SU-DHL-6 (cell line): ENCODE measurements around the gene KLHL29.

Experiments
- H2AFZ ChIP-seq: fragments of 200-600 bp; sonication (generic); 2 replicates; pipeline ENCODE4 v1.6.1; 2014; ENCODE audit warnings: low read depth, mild to moderate bottlenecking, moderate library complexity, mixed read lengths, antibody characterized with exemption, low read length; ENCODE audit not compliant: severe bottlenecking
- H3F3A ChIP-seq: fragments of 200-600 bp; shearing (Covaris generic); 2 replicates; pipeline ENCODE4 v1.6.0; 2016; ENCODE audit warnings: antibody characterized with exemption, mild to moderate bottlenecking; ENCODE audit not compliant: insufficient read depth
- H3K27ac ChIP-seq: fragments of 200-600 bp; sonication (generic); 2 replicates; pipeline ENCODE4 v1.5.1; 2016; ENCODE audit warnings: low read depth, mild to moderate bottlenecking, low read length, moderate library complexity, mixed read lengths
- H3K27me3 ChIP-seq: fragments of 200-600 bp; sonication (generic), shearing (Covaris generic); 2 replicates; pipeline ENCODE4 v1.6.0; 2014; ENCODE audit warnings: mild to moderate bottlenecking, low read length
- H3K36me3 ChIP-seq: fragments of 200-600 bp; sonication (generic); 2 replicates; pipeline ENCODE4 v1.6.1; 2014; ENCODE audit warnings: mild to moderate bottlenecking, low read length, mixed read lengths
- H3K4me2 ChIP-seq: fragments of 300-600, 200-600 bp; shearing (Covaris generic), sonication (generic); 2 replicates; pipeline ENCODE4 v1.6.0; 2014; ENCODE audit warnings: low read length, low read depth, mild to moderate bottlenecking; ENCODE audit not compliant: poor library complexity, severe bottlenecking
- H3K4me3 ChIP-seq: fragments of 200-600 bp; sonication (generic); 2 replicates; pipeline ENCODE4 v1.5.1; 2014; ENCODE audit warnings: antibody characterized with exemption, low read length, mild to moderate bottlenecking, mixed read lengths; ENCODE audit not compliant: insufficient read depth, poor library complexity, severe bottlenecking
- H3K79me2 ChIP-seq: fragments of 200-600 bp; sonication (generic); 2 replicates; pipeline ENCODE4 v1.6.1; 2014; ENCODE audit warnings: mild to moderate bottlenecking, low read length, moderate library complexity; ENCODE audit not compliant: insufficient read depth
- H3K9ac ChIP-seq: fragments of 200-600 bp; sonication (generic); 2 replicates; pipeline ENCODE4 v1.7.0; 2014; ENCODE audit warnings: mild to moderate bottlenecking, low read length
- H3K9me2 ChIP-seq: fragments of 200-600 bp; sonication (generic); replicated peaks from 2 replicates; pipeline ENCODE4 v1.6.1; 2014; ENCODE audit warnings: low read length; ENCODE audit not compliant: insufficient read depth
- H3K9me3 ChIP-seq: fragments of 200-600 bp; sonication (generic); 2 replicates; pipeline ENCODE4 v1.6.1; 2014; ENCODE audit warnings: low read length, mixed read lengths; ENCODE audit not compliant: insufficient read depth
- H4K20me1 ChIP-seq: fragments of 200-600 bp; sonication (generic); 2 replicates; pipeline ENCODE4 v1.6.1; 2014; ENCODE audit warnings: low read depth, mild to moderate bottlenecking, antibody characterized with exemption, low read length, moderate library complexity, mixed read lengths
- CTCF ChIP-seq: fragments of 200-600 bp; sonication (generic); IDR thresholded peaks from one replicate; pipeline ENCODE4 v1.5.1; 2017; ENCODE audit warnings: antibody characterized with exemption, mild to moderate bottlenecking, low read length, moderate library complexity; ENCODE audit not compliant: insufficient read depth, poor library complexity, severe bottlenecking
- EZH2phosphoT487 ChIP-seq: fragments of 200-600 bp; sonication (generic), shearing (Covaris generic); conservative IDR thresholded peaks from 2 replicates; pipeline ENCODE4 v1.6.1; 2018; ENCODE audit warnings: mild to moderate bottlenecking, antibody characterized with exemption, low read length, moderate library complexity, mixed read lengths

Gene KLHL29

GRCh38 chr2:23620841-23621341 is 235.9 kb downstream of the KLHL29 start:
- Histone ChIP-seq H3K9me2 (no peaks in the 10 kb centered on the region), H3K27ac (no peak overlapping the region), H3K27me3 (no peaks in the 10 kb centered on the region), H3K4me2 (no peak overlapping the region), H4K20me1 (no peaks in the 10 kb centered on the region), H2AFZ (no peak overlapping the region), H3K4me3 (no peak overlapping the region), H3K9ac (no peak overlapping the region), H3K36me3 (no peaks in the 10 kb centered on the region), H3F3A (no peaks in the 10 kb centered on the region), H3K79me2 (no peaks in the 10 kb centered on the region), H3K9me3 (no peaks in the 10 kb centered on the region)
- TF ChIP-seq CTCF (no peak), EZH2phosphoT487 (no peak)

- no peak overlapping the region for H3K4me3 ChIP-seq
- H3K79me2 ChIP-seq: no peaks in the 10 kb centered on the region
- no peak overlapping the region for H2AFZ ChIP-seq
- no peaks in the 10 kb centered on the region for H4K20me1 ChIP-seq
- no peaks in the 10 kb centered on the region for H3K36me3 ChIP-seq
- H3K9me2 ChIP-seq: no peaks in the 10 kb centered on the region
- H3K27me3 ChIP-seq: no peaks in the 10 kb centered on the region
- no peaks in the 10 kb centered on the region for H3K9me3 ChIP-seq
- H3K4me2 ChIP-seq: no peak overlapping the region
- no peak overlapping the region for H3K27ac ChIP-seq
- no peaks in the 10 kb centered on the region for H3F3A ChIP-seq
- TF ChIP-seq CTCF (no peak), EZH2phosphoT487 (no peak)
- no peak overlapping the region for H3K9ac ChIP-seq
Observed at GRCh38 chr2:23621616-23622015, 236.6 kb downstream of the KLHL29 start.

GRCh38 chr2:23622466-23622865 is 237.5 kb downstream of the KLHL29 start:
- Histone ChIP-seq H3K36me3 (no peaks in the 10 kb centered on the region), H2AFZ (no peak overlapping the region), H4K20me1 (no peaks in the 10 kb centered on the region), H3K27ac (no peak overlapping the region), H3K4me2 (no peak overlapping the region), H3K9ac (no peak overlapping the region), H3K9me2 (no peaks in the 10 kb centered on the region), H3K27me3 (no peaks in the 10 kb centered on the region), H3K4me3 (no peak overlapping the region), H3F3A (no peaks in the 10 kb centered on the region), H3K9me3 (no peaks in the 10 kb centered on the region), H3K79me2 (no peaks in the 10 kb centered on the region)
- TF ChIP-seq CTCF: no peak
- no peak for TF ChIP-seq EZH2phosphoT487
